Adipocyte (in vitro differentiated cells): ENCODE measurements around the gene SAFB.
A peak's percentile ranks its signal among the peaks of the same experiment; 100 is the strongest.

Source experiments
- DNase-seq: peaks from one replicate; pipeline ENCODE4 v3.0.0-alpha.2; 2015; ENCODE audit warnings: low read depth
- H3K27me3 ChIP-seq: replicated peaks from 2 replicates; pipeline ENCODE4 v1.7.0; 2013; ENCODE audit warnings: mild to moderate bottlenecking, low read length, moderate library complexity; ENCODE audit not compliant: control insufficient read depth, insufficient read depth
- H3K36me3 ChIP-seq: 2 replicates; pipeline ENCODE4 v1.7.0; 2013; ENCODE audit warnings: low read length, mild to moderate bottlenecking, moderate library complexity; ENCODE audit not compliant: control insufficient read depth, insufficient read depth, severe bottlenecking
- H3K4me1 ChIP-seq: 2 replicates; pipeline ENCODE4 v1.7.0; 2013; ENCODE audit warnings: mild to moderate bottlenecking, low read length, moderate library complexity; ENCODE audit not compliant: control insufficient read depth, insufficient read depth
- H3K4me3 ChIP-seq: 2 replicates; pipeline ENCODE4 v1.7.0; 2013; ENCODE audit warnings: mild to moderate bottlenecking, low read length, moderate library complexity
- H3K9ac ChIP-seq: 2 replicates; pipeline ENCODE4 v1.7.0; 2013; ENCODE audit warnings: mild to moderate bottlenecking, low read length, moderate library complexity
- H3K9me3 ChIP-seq: 2 replicates; pipeline ENCODE4 v1.7.0; 2013; ENCODE audit warnings: mild to moderate bottlenecking, low read length, moderate library complexity; ENCODE audit not compliant: control insufficient read depth

Gene SAFB

GRCh38 chr19:5690125-5690954 is 67.5 kb downstream of the SAFB start, which contains the start of gene RPL36:
Gene RPL36 (plus strand): TSS chr19:5690295. CDS start chr19:5690508, 213 bp downstream.
- Histone ChIP-seq H3K27me3 (no peaks in the 10 kb centered on the region), H3K4me3 (peak within 1 kb of the TSS; percentile 99), H3K36me3 (peaks cover 38% of the 10 kb centered on the region), H3K9ac (peak within 1 kb of the TSS; percentile 98), H3K9me3 (no peaks in the 10 kb centered on the region), H3K4me1 (peaks cover 12% of the 10 kb centered on the region)
- DNase-seq: peak; percentile 99

- peak overlapping the region; percentile 98 for H3K9ac ChIP-seq
- H3K9me3 ChIP-seq: no peaks in the 10 kb centered on the region
- peaks cover 46% of the 10 kb centered on the region for H3K36me3 ChIP-seq
- H3K4me3 ChIP-seq: peak overlapping the region; percentile 99
- no peaks in the 10 kb centered on the region for H3K27me3 ChIP-seq
- DNase-seq: peak; percentile 53
- peaks cover 12% of the 10 kb centered on the region for H3K4me1 ChIP-seq
Observed at GRCh38 chr19:5690955-5691821, 68.3 kb downstream of the SAFB start.

GRCh38 chr19:5691822-5692722 is 69.2 kb downstream of the SAFB start:
- DNase-seq: peak; percentile 11
- peaks cover 55% of the 10 kb centered on the region for H3K36me3 ChIP-seq
- peak overlapping the region; percentile 98 for H3K9ac ChIP-seq
- no peaks in the 10 kb centered on the region for H3K27me3 ChIP-seq
- H3K9me3 ChIP-seq: no peaks in the 10 kb centered on the region
- peak overlapping the region; percentile 99 for H3K4me3 ChIP-seq
- H3K4me1 ChIP-seq: peaks cover 12% of the 10 kb centered on the region

GRCh38 chr19:5692723-5693194 is 69.9 kb downstream of the SAFB start:
- peaks cover 55% of the 10 kb centered on the region for H3K36me3 ChIP-seq
- DNase-seq: no peak

GRCh38 chr19:5693195-5694166 is 70.6 kb downstream of the SAFB start:
- Histone ChIP-seq H3K9me3 (no peaks in the 10 kb centered on the region), H3K4me3 (no peak overlapping the region), H3K9ac (peak overlapping the region; percentile 98), H3K4me1 (peaks cover 12% of the 10 kb centered on the region), H3K36me3 (peaks cover 60% of the 10 kb centered on the region), H3K27me3 (no peaks in the 10 kb centered on the region)
- no peak for DNase-seq

More at GRCh38 chr19:5692723-5693194, 69.9 kb downstream of the SAFB start:
- Histone ChIP-seq H3K9me3 (no peaks in the 10 kb centered on the region), H3K27me3 (no peaks in the 10 kb centered on the region), H3K4me3 (no peak overlapping the region), H3K4me1 (peaks cover 12% of the 10 kb centered on the region), H3K9ac (peak overlapping the region; percentile 98)

- DNase-seq: no peak
- Histone ChIP-seq H3K4me1 (peaks cover 12% of the 10 kb centered on the region), H3K9ac (no peak overlapping the region), H3K9me3 (no peaks in the 10 kb centered on the region), H3K27me3 (no peaks in the 10 kb centered on the region), H3K36me3 (peaks cover 69% of the 10 kb centered on the region), H3K4me3 (no peak overlapping the region)
Observed at GRCh38 chr19:5694167-5694955, 71.5 kb downstream of the SAFB start.

- Histone ChIP-seq H3K27me3 (no peaks in the 10 kb centered on the region), H3K36me3 (peaks cover 69% of the 10 kb centered on the region), H3K9me3 (no peaks in the 10 kb centered on the region), H3K9ac (no peak overlapping the region), H3K4me1 (peaks cover 9% of the 10 kb centered on the region), H3K4me3 (no peak overlapping the region)
- DNase-seq: no peak
Observed at GRCh38 chr19:5694956-5695648, 72.2 kb downstream of the SAFB start.

- Histone ChIP-seq H3K27me3 (no peaks in the 10 kb centered on the region), H3K9me3 (no peaks in the 10 kb centered on the region), H3K9ac (no peak overlapping the region), H3K36me3 (peaks cover 75% of the 10 kb centered on the region), H3K4me3 (no peak overlapping the region), H3K4me1 (peaks cover 9% of the 10 kb centered on the region)
- DNase-seq: no peak
Observed at GRCh38 chr19:5695649-5696195, 72.8 kb downstream of the SAFB start.
